ENCODE measurements around the gene PTTG2.

PTTG2 gene

DNA sequence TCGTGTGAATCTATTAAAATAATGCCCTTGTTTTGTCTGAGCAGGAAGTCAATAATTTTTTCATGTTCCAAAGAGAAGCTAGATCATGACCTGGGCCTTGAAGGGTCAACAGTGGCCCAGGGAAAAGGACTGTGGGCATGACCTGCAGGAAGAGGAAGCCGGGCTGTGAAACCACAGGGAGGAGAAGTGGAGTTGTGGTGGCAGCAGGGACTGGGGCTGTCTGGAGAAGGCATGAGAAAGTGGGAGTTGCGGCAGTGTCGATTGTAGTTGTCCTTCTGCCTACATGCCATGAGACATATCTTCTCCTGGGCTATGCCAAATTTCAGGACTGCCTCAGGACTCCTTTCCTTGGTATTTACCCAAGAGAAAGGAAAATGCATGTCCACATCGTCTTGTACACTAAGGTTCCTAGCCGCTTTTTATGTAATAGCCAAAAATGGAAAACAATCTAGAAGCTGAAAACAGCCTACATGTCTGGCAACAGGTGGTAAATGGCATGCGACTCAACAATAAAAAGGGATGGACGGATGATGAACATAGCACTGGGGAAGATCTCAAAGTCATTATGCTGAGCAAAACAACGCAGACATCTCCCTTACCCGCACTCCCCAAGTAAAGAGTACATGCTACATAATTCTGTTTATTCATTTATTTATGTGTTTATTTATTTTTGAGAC, 13.6 kb upstream of the PTTG2 start:
- TF ChIP-seq, protein P1, sequence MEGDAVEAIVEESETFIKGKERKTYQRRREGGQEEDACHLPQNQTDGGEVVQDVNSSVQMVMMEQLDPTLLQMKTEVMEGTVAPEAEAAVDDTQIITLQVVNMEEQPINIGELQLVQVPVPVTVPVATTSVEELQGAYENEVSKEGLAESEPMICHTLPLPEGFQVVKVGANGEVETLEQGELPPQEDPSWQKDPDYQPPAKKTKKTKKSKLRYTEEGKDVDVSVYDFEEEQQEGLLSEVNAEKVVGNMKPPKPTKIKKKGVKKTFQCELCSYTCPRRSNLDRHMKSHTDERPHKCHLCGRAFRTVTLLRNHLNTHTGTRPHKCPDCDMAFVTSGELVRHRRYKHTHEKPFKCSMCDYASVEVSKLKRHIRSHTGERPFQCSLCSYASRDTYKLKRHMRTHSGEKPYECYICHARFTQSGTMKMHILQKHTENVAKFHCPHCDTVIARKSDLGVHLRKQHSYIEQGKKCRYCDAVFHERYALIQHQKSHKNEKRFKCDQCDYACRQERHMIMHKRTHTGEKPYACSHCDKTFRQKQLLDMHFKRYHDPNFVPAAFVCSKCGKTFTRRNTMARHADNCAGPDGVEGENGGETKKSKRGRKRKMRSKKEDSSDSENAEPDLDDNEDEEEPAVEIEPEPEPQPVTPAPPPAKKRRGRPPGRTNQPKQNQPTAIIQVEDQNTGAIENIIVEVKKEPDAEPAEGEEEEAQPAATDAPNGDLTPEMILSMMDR (conservative IDR thresholded peaks at IDR 0.05; ENCODE audit: low read depth, low read length), result no peak
- H3K4me3 ChIP-seq (ENCODE audit: low read length), result no peak overlapping the region
- no peak for DNase-seq (ENCODE audit: low read depth)

DNA sequence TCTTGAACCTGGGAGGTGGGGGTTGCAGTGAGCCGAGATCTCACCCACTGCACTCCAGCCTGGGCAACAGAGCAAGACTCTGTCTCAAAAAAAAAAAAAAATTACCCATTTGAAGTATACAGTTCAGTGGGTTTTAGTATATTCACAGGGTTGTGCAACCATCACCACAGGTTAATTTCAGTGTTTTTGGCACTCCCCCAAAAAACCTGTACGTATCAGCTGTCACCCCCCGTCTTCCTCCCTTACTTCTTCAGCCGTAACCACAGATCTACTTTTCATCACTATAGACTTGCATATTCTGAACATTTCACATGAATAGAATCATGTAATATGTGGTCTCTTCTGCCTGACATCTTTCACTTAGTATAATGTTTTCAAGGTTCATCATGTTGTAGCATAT, 11.7 kb upstream of the PTTG2 start:
- no peak overlapping the region for H3K4me3 ChIP-seq (ENCODE audit: low read length)
- TF ChIP-seq, protein P1 (conservative IDR thresholded peaks at IDR 0.05; ENCODE audit: low read depth, low read length), result no peak
- no peak for DNase-seq (ENCODE audit: low read depth)

DNA sequence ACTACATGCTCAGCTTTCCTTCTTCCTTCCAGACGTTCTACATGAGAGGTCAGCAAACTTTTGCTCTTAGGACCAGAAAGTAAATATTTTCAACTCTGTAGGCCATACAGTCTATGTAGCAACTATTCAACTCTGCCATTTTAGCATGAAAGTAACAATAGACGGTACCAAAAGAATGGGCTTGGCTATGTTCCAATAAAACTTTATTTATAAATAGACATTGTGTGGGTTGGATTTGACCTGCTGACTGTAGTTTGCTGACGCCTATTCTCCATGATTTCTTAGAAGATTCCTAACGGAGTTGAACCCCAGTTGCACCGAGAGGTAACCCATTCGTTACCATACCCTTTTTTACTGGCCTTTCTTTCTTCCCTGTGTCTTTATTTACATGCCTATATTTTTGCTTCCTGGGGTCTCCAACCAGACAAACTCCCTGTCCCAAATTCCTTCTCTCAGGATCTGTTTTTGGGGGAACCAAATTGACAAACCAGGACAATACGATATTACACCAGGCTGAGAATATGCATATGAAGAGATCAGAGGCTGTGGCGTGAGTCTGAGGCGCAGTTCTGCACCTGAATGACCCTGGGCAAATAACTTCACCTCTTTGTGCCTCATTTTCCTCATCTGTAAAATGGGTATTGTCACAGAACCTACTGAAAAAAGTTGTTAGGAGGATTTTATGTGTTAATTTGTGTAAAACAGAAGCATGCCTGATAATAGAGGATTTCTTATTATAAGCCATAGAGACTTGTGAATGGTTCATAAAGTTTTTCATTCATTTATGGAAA, 10.4 kb upstream of the PTTG2 start:
- DNase-seq (ENCODE audit: low read depth), result no peak
- no peak overlapping the region for H3K4me3 ChIP-seq (ENCODE audit: low read length)
- TF ChIP-seq, protein P1 (conservative IDR thresholded peaks at IDR 0.05; ENCODE audit: low read depth, low read length), result no peak

DNA sequence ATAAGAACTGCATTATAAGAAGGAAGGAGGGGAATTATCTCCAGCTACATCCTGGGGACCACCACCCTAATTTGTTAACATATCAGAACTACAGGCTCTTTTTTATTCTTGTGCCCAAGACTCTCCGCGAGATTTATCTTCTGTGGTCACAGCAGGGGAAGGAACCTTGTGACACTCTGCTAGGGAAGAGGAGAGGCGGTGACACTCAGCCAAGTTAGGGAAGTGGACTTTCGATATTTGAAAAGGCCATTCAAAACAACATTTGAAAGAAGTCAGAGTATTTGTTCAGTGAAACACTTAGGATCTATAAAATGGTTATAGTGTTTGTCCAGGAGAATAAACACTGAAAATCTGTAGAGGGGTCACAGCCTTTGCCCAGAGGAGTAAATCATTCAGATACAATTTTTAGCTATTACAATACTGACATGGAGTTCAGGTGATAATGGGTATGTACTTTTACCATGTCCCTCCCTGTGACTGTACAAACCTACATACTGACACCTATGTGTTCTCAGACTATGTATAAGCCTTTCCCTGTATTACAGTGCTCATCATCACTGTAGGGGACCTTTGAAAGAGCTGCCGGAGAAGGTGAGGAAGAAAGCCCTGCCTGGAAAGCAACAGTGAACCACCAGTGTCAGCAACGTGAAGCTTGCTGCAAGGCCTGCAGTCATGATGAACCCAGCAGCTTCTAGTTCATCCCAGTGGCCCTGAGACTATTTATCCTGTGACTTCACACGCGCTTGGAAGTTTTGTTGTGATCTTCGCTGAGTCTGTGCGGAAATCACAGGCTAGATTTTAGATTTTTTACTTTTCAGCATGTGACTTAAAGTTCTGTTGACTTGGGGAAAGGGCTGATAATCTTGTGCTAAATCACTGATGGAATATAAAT, 8.5 kb upstream of the PTTG2 start:
- TF ChIP-seq, protein P1 (conservative IDR thresholded peaks at IDR 0.05; ENCODE audit: low read depth, low read length), result no peak
- no peak overlapping the region for H3K4me3 ChIP-seq (ENCODE audit: low read length)
- no peak for DNase-seq (ENCODE audit: low read depth)

DNA sequence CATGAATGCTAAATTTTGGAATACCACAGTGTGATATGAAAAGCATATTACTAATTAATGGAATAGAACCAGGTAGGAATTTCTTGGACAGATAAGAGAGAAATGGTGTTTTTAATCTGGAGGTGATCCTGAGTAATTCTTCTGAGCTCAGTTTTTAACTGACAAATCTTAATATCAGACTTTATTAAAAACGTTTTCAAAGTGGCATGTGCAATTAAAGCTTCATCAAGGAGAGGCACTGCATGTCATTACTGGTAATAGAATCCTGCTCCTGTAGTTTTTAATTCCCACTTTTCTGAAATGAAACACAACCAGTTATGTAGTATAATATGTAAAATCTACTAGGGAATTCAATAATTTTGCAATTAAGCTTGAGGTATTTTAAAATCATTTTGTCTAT, 7.0 kb upstream of the PTTG2 start:
- TF ChIP-seq, protein P1 (conservative IDR thresholded peaks at IDR 0.05; ENCODE audit: low read depth, low read length), result no peak
- H3K4me3 ChIP-seq (ENCODE audit: low read length), result no peak overlapping the region
- DNase-seq (ENCODE audit: low read depth), result no peak

DNA sequence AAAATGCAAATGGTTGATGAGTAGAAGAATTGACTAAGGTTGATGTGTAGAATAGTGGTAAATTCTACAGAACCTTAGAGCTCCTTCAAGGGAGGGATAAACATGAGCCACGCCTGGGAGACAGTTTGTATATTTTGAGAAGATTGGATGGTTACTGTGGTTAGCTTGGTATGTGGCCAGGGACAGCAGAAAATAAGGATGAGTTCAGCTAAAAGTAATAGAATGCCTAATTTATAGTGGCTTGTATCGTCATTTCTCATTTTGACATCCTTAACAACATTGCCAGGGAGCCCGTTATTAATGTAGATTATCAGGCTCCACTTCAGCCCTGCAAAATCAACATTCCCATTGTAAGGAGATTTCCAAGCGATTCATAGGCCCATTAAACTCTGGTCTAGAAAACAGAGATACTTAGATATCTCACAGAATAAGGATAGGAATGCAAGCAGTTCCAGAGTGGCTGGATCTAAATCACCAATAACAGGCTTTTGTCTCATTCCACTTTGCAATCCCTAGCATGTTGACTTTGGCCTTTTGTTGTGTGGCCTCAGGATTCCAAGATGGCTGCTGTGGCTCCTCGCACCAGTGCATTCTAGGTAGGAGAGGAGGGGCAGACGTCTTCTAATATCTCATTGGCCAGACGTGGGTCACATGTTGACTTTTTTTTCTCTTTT, 6.4 kb upstream of the PTTG2 start:
- DNase-seq (ENCODE audit: low read depth), result no peak
- TF ChIP-seq, protein P1 (conservative IDR thresholded peaks at IDR 0.05; ENCODE audit: low read depth, low read length), result no peak
- no peak overlapping the region for H3K4me3 ChIP-seq (ENCODE audit: low read length)
